Measurements from ENCODE around the gene CDK5RAP3.

- no peak for TF ChIP-seq CTCF (conservative IDR thresholded peaks at IDR 0.05 in 1 of 2, IDR thresholded peaks at IDR 0.05 in 1 of 2; ENCODE audit: low read depth in 1 of 2, low read length in 2 of 2)
- no peak for TF ChIP-seq EZH2 (IDR thresholded peaks at IDR 0.05; ENCODE audit: low read length, missing control alignments)
These were observed 24.4 kb upstream of the CDK5RAP3 start for GRCh38 chr17:47946516-47946915.
